HG02588 (cell line): ENCODE measurements around the gene ELF4.

Experiments
- ATAC-seq: cut with Tn5 transposase; IDR thresholded peaks from one replicate; pipeline ENCODE4 v1.9.1; 2021; ENCODE audit warnings: mild to moderate bottlenecking, moderate library complexity; ENCODE audit not compliant: unreplicated experiment

Gene ELF4

GRCh38 chrX:130085551-130086446 is 24.5 kb downstream of the ELF4 start:
- no peak for ATAC-seq

GRCh38 chrX:130084631-130085237 is 25.6 kb downstream of the ELF4 start:
- ATAC-seq = peak; percentile 32

GRCh38 chrX:130083656-130084382 is 26.5 kb downstream of the ELF4 start:
- peak; percentile 29 for ATAC-seq

- ATAC-seq = no peak
Measured at GRCh38 chrX:130083107-130083490, 27.2 kb downstream of the ELF4 start.

GRCh38 chrX:130082244-130083106 is 27.8 kb downstream of the ELF4 start:
- peak; percentile 50 for ATAC-seq

- ATAC-seq = no peak
Measured at GRCh38 chrX:130081421-130082045, 28.8 kb downstream of the ELF4 start.

GRCh38 chrX:130080791-130081367 is 29.4 kb downstream of the ELF4 start:
- ATAC-seq = no peak

GRCh38 chrX:130079824-130080406 is 30.4 kb downstream of the ELF4 start:
- no peak for ATAC-seq

- no peak for ATAC-seq
Measured at GRCh38 chrX:130075777-130076176, 34.5 kb downstream of the ELF4 start.

GRCh38 chrX:130072345-130072740 is 38.0 kb downstream of the ELF4 start:
- ATAC-seq = no peak

- ATAC-seq = no peak
Measured at GRCh38 chrX:130071611-130072344, 38.5 kb downstream of the ELF4 start.

- no peak for ATAC-seq
Measured at GRCh38 chrX:130066975-130067615, 43.2 kb downstream of the ELF4 start.

GRCh38 chrX:130060122-130061069 is 49.9 kb downstream of the ELF4 start:
- peak; percentile 94 for ATAC-seq

GRCh38 chrX:130058652-130059051 is 51.6 kb downstream of the ELF4 start:
- ATAC-seq = no peak

GRCh38 chrX:130057209-130057608 is 53.1 kb downstream of the ELF4 start:
- ATAC-seq = no peak

- no peak for ATAC-seq
Measured at GRCh38 chrX:130055899-130056298, 54.4 kb downstream of the ELF4 start.

- no peak for ATAC-seq
Measured at GRCh38 chrX:130055103-130055502, 55.2 kb downstream of the ELF4 start.
